ENCODE measurements around the gene SSBP3. TPM values are rescaled to one million over a fixed set of nuclear protein-coding genes. Genes with fewer than 3 reads are reported as not detected.
A peak's percentile ranks its signal among the peaks of the same experiment; 100 is the strongest.

SSBP3 gene
- total and polyA plus RNA-seq, 9 of the 15 experiments (the other 6 are each of a cell fraction or from before 2014, with no cell fraction given) = 8.7 to 108 (median 33.8) TPM

DNA sequence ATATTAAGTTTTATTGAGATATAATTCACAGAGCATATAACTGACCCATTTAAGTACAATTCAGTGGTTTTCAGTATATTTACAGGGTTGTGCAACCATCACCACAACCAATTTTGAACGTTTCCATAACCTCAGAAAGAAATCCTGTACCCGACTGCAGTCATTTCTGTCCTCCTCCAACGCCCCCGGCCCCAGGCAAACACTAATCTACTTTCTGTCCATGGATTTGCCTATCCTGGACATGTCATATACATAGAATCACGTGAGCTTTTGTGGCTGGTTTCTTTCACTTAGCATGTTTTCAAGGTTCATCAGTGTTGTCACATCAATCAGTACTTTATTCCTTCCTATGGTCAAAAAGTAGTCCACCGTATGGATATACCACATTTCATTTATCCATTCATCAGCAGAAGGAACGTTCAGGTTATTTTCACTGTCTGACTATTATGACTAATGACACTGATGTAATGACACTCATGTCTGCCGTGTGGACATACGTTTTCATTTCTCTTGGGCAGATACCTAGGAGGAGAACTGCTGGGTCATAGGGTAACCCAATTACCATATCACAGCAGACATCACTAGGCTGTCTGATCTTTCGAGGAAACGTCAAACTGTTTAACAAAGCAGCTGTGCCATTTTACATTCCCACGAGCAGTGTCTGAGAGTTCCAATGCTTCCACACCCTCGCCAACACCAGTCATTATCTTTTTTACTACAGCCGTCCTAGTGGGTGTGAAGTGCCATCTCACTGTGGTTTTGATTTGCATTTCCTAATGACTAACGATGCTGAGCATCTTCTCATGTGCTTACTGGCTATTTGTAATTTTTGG, 175.5 kb downstream of the SSBP3 start (continued):
- no peak for TF ChIP-seq GTF2F1 (IDR thresholded peaks at IDR 0.05; ENCODE audit: low read depth, low read length)
- no peak for TF ChIP-seq PATZ1 (CRISPR knock-in tag; IDR thresholded peaks at IDR 0.05; ENCODE audit: borderline replicate concordance)
- no peak for TF ChIP-seq CCAR2 (IDR thresholded peaks at IDR 0.05; ENCODE audit: low read depth, low read length)
- no peak for TF ChIP-seq NUFIP1 (IDR thresholded peaks at IDR 0.05; ENCODE audit: partially characterized antibody)
- no peak for TF ChIP-seq BDP1 (IDR thresholded peaks at IDR 0.05; ENCODE audit: insufficient read depth, insufficient read length)
- no peak for TF ChIP-seq ZNF12 (CRISPR knock-in tag; IDR thresholded peaks at IDR 0.05)
- no peak for TF ChIP-seq TOE1 (IDR thresholded peaks at IDR 0.05; ENCODE audit: borderline replicate concordance)
- TF ChIP-seq TOE1 (CRISPR knock-in tag; IDR thresholded peaks at IDR 0.05; ENCODE audit: borderline replicate concordance, low read depth) = no peak
- TF ChIP-seq BRF1 (IDR thresholded peaks at IDR 0.05; ENCODE audit: borderline replicate concordance, extremely low read depth, insufficient read length) = no peak
- TF ChIP-seq RHOXF2B (CRISPR knock-in tag; conservative IDR thresholded peaks at IDR 0.05) = no peak
- TF ChIP-seq, protein P1, sequence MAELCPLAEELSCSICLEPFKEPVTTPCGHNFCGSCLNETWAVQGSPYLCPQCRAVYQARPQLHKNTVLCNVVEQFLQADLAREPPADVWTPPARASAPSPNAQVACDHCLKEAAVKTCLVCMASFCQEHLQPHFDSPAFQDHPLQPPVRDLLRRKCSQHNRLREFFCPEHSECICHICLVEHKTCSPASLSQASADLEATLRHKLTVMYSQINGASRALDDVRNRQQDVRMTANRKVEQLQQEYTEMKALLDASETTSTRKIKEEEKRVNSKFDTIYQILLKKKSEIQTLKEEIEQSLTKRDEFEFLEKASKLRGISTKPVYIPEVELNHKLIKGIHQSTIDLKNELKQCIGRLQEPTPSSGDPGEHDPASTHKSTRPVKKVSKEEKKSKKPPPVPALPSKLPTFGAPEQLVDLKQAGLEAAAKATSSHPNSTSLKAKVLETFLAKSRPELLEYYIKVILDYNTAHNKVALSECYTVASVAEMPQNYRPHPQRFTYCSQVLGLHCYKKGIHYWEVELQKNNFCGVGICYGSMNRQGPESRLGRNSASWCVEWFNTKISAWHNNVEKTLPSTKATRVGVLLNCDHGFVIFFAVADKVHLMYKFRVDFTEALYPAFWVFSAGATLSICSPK (IDR thresholded peaks at IDR 0.05; ENCODE audit: borderline replicate concordance) = no peak
- no peak for TF ChIP-seq ELF2 (CRISPR knock-in tag; IDR thresholded peaks at IDR 0.05)
- TF ChIP-seq, protein P2, sequence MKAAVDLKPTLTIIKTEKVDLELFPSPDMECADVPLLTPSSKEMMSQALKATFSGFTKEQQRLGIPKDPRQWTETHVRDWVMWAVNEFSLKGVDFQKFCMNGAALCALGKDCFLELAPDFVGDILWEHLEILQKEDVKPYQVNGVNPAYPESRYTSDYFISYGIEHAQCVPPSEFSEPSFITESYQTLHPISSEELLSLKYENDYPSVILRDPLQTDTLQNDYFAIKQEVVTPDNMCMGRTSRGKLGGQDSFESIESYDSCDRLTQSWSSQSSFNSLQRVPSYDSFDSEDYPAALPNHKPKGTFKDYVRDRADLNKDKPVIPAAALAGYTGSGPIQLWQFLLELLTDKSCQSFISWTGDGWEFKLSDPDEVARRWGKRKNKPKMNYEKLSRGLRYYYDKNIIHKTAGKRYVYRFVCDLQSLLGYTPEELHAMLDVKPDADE (conservative IDR thresholded peaks at IDR 0.05; ENCODE audit: control insufficient read depth, low read depth, low read length) = no peak
- TF ChIP-seq, protein P3, sequence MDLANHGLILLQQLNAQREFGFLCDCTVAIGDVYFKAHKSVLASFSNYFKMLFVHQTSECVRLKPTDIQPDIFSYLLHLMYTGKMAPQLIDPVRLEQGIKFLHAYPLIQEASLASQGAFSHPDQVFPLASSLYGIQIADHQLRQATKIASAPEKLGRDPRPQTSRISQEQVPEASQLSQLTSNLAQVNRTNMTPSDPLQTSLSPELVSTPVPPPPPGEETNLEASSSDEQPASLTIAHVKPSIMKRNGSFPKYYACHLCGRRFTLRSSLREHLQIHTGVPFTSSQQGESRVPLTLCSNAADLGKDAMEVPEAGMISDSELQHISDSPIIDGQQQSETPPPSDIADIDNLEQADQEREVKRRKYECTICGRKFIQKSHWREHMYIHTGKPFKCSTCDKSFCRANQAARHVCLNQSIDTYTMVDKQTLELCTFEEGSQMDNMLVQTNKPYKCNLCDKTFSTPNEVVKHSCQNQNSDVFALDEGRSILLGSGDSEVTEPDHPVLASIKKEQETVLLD (IDR thresholded peaks at IDR 0.05) = no peak
- TF ChIP-seq BACH1 (tag; IDR thresholded peaks at IDR 0.05) = no peak; the same call in 1 of the 2 replicates
- TF ChIP-seq SMAD2 (IDR thresholded peaks at IDR 0.05; ENCODE audit: low read depth, low read length) = no peak
- TF ChIP-seq, protein P4, sequence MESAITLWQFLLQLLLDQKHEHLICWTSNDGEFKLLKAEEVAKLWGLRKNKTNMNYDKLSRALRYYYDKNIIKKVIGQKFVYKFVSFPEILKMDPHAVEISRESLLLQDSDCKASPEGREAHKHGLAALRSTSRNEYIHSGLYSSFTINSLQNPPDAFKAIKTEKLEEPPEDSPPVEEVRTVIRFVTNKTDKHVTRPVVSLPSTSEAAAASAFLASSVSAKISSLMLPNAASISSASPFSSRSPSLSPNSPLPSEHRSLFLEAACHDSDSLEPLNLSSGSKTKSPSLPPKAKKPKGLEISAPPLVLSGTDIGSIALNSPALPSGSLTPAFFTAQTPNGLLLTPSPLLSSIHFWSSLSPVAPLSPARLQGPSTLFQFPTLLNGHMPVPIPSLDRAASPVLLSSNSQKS (CRISPR knock-in tag; IDR thresholded peaks at IDR 0.05) = no peak
- TF ChIP-seq TBP (optimal IDR thresholded peaks at IDR 0.05; ENCODE audit: low read depth, low read length) = no peak
- no peak for TF ChIP-seq NR2C2 (CRISPR knock-in tag; IDR thresholded peaks at IDR 0.05)
- peak; percentile 77 for TF ChIP-seq NR2C2 (tag; IDR thresholded peaks at IDR 0.05)
- peak; percentile 84 for TF ChIP-seq NFE2 (IDR thresholded peaks at IDR 0.05; ENCODE audit: low read depth)
